ENCODE results near the gene KRTAP5-11. TPM values are rescaled to one million over a fixed set of nuclear protein-coding genes. Genes with fewer than 3 reads are reported as not detected.

KRTAP5-11 gene
- total and polyA plus RNA-seq, 2 experiments from 2014 or later = not detected

DNA sequence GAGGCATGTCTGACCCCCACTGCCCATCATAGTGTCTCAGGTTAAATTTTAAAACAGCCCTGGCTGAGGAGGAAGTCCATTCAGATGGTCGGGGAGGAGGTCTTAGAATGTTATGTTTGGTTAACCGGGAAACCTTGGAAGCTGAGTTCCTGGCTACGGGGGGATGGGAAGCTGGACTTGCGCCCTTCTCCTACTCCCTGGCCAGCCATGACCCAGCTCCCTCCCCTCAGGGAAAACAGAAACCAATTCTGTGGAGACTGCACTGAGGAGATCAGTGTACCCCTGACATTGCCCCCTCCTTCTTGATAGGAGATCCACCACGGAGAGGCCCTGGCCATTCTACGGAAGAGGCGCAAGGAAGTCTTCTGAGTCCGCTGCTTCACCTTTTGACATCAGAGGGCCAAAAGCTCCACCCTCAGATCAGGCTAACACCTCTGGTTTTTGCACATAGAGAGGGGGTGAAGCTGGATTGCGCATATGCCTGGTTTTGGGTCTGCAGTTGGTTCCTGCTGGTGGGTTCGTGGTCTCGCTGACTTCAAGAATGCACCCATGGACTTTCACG, 37.2 kb downstream of the KRTAP5-11 start:
- TF ChIP-seq EZH2 (IDR thresholded peaks at IDR 0.05; ENCODE audit: borderline replicate concordance) = no peak
- no peak for TF ChIP-seq EZH2phosphoT487 (IDR thresholded peaks at IDR 0.05; ENCODE audit: low read depth, severe bottlenecking, unreplicated experiment)
- TF ChIP-seq, protein P1, sequence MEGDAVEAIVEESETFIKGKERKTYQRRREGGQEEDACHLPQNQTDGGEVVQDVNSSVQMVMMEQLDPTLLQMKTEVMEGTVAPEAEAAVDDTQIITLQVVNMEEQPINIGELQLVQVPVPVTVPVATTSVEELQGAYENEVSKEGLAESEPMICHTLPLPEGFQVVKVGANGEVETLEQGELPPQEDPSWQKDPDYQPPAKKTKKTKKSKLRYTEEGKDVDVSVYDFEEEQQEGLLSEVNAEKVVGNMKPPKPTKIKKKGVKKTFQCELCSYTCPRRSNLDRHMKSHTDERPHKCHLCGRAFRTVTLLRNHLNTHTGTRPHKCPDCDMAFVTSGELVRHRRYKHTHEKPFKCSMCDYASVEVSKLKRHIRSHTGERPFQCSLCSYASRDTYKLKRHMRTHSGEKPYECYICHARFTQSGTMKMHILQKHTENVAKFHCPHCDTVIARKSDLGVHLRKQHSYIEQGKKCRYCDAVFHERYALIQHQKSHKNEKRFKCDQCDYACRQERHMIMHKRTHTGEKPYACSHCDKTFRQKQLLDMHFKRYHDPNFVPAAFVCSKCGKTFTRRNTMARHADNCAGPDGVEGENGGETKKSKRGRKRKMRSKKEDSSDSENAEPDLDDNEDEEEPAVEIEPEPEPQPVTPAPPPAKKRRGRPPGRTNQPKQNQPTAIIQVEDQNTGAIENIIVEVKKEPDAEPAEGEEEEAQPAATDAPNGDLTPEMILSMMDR (IDR thresholded peaks at IDR 0.05; ENCODE audit: poor library complexity) = no peak
- H3K4me3 ChIP-seq = no peak overlapping the region
- H3K36me3 ChIP-seq (replicated peaks; ENCODE audit: insufficient read depth, low read depth) = no peaks in the 10 kb centered on the region
- no peaks in the 10 kb centered on the region for H3K79me2 ChIP-seq
- no peak overlapping the region for H3K27ac ChIP-seq
- no peaks in the 10 kb centered on the region for H4K20me1 ChIP-seq (ENCODE audit: insufficient read depth, poor library complexity, severe bottlenecking)
- no peaks in the 10 kb centered on the region for H3K9me3 ChIP-seq (ENCODE audit: low read depth)
- WGBS (ENCODE audit: low lambda C conversion rate, missing lambda C conversion rate) = 82% methylated on average over 12 of the region's 12 CpGs
- H3K4me2 ChIP-seq = no peak overlapping the region
- H3K9me2 ChIP-seq (replicated peaks; ENCODE audit: insufficient read depth) = no peaks in the 10 kb centered on the region
- no peak overlapping the region for H2AFZ ChIP-seq
- peaks cover 8% of the 10 kb centered on the region for H3K4me1 ChIP-seq (ENCODE audit: insufficient read depth)
- H3K27me3 ChIP-seq = no peaks in the 10 kb centered on the region
- DNase-seq (ENCODE audit: low spot score) = no peak

- Histone ChIP-seq H3K27ac (no peak overlapping the region), H3K4me2 (no peak overlapping the region), H3K9me2 (replicated peaks; ENCODE audit: insufficient read depth) (no peaks in the 10 kb centered on the region), H4K20me1 (ENCODE audit: insufficient read depth, poor library complexity, severe bottlenecking) (no peaks in the 10 kb centered on the region), H3K79me2 (no peaks in the 10 kb centered on the region), H3K27me3 (no peaks in the 10 kb centered on the region), H2AFZ (no peak overlapping the region), H3K36me3 (replicated peaks; ENCODE audit: insufficient read depth, low read depth) (no peaks in the 10 kb centered on the region), H3K4me3 (no peak overlapping the region), H3K4me1 (ENCODE audit: insufficient read depth) (peaks cover 8% of the 10 kb centered on the region), H3K9me3 (ENCODE audit: low read depth) (no peaks in the 10 kb centered on the region)
- TF ChIP-seq, protein P1 (IDR thresholded peaks at IDR 0.05; ENCODE audit: poor library complexity) = no peak
- TF ChIP-seq EZH2 (IDR thresholded peaks at IDR 0.05; ENCODE audit: borderline replicate concordance) (no peak), EZH2phosphoT487 (IDR thresholded peaks at IDR 0.05; ENCODE audit: low read depth, severe bottlenecking, unreplicated experiment) (no peak)
- 72% methylated on average over 6 of the region's 6 CpGs for WGBS (ENCODE audit: low lambda C conversion rate, missing lambda C conversion rate)
- DNase-seq (ENCODE audit: low spot score) = no peak
These were observed 38.0 kb downstream of the KRTAP5-11 start for GRCh38 chr11:71544525-71545214.

DNA sequence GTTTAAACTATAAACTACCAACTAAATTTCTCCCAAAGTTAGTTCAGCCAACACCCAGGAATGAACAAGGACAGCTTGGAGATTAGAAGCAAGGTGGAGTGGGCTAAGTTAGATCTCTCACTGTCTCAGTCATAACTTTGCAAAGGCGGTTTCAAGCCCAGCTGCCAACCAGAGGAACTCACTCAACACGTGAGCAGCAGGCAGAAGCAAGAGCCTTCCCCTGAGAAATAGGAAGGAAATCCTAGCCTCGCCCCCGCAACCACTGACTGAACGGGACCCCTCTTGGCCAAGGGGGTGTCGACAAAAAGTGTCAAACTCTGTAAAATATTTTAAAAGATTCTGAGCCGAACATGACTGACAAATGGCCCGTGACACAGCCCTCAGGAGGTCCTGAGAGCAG, 38.8 kb downstream of the KRTAP5-11 start:
- no peak for DNase-seq (ENCODE audit: low spot score)
- H3K9me2 ChIP-seq (replicated peaks; ENCODE audit: insufficient read depth) = no peaks in the 10 kb centered on the region
- TF ChIP-seq EZH2 (IDR thresholded peaks at IDR 0.05; ENCODE audit: borderline replicate concordance) = no peak
- no peak for TF ChIP-seq EZH2phosphoT487 (IDR thresholded peaks at IDR 0.05; ENCODE audit: low read depth, severe bottlenecking, unreplicated experiment)
- TF ChIP-seq, protein P1 (IDR thresholded peaks at IDR 0.05; ENCODE audit: poor library complexity) = no peak
- H3K4me1 ChIP-seq (ENCODE audit: insufficient read depth) = peaks cover 8% of the 10 kb centered on the region
- WGBS (ENCODE audit: low lambda C conversion rate, missing lambda C conversion rate) = 89% methylated on average over 8 of the region's 8 CpGs
- no peak overlapping the region for H3K4me2 ChIP-seq
- no peaks in the 10 kb centered on the region for H3K79me2 ChIP-seq
- H3K27me3 ChIP-seq = no peaks in the 10 kb centered on the region
- H4K20me1 ChIP-seq (ENCODE audit: insufficient read depth, poor library complexity, severe bottlenecking) = no peaks in the 10 kb centered on the region
- H3K9me3 ChIP-seq (ENCODE audit: low read depth) = no peaks in the 10 kb centered on the region
- H3K4me3 ChIP-seq = no peak overlapping the region
- H3K36me3 ChIP-seq (replicated peaks; ENCODE audit: insufficient read depth, low read depth) = no peaks in the 10 kb centered on the region
- no peak overlapping the region for H2AFZ ChIP-seq
- H3K27ac ChIP-seq = no peak overlapping the region

Data from hepatocyte (in vitro differentiated cells).